ENCODE data around the gene SP100.
"Not testable (repeated sequence)": the region's sequence is repeated elsewhere in the genome, so short reads cannot be mapped to it uniquely, and the experiment has no call there.

The SP100 gene

GRCh38 chr2:230449901-230450467, 34.0 kb downstream of the SP100 start:
- Histone ChIP-seq H3K4me3 (ENCODE audit: low read length) (no peak overlapping the region), H3K36me3 (ENCODE audit: control insufficient read depth, insufficient read depth, low read length) (peaks cover 18% of the 10 kb centered on the region), H3K27ac (ENCODE audit: low read depth, low read length) (no peak overlapping the region)

GRCh38 chr2:230453006-230453405, 37.0 kb downstream of the SP100 start:
- Histone ChIP-seq H3K27me3 (ENCODE audit: control insufficient read depth, insufficient read depth, low read length) (no peaks in the 10 kb centered on the region), H3K36me3 (ENCODE audit: control insufficient read depth, insufficient read depth, low read length) (peaks cover 14% of the 10 kb centered on the region), H3K27ac (ENCODE audit: low read depth, low read length) (no peak overlapping the region), H3K4me3 (ENCODE audit: low read length) (no peak overlapping the region), H3K4me1 (ENCODE audit: control insufficient read depth, insufficient read depth, low read length) (no peaks in the 10 kb centered on the region), H3K9ac (ENCODE audit: low read length) (no peak overlapping the region)

More at GRCh38 chr2:230449901-230450467, 34.0 kb downstream of the SP100 start:
- H3K27me3 ChIP-seq (ENCODE audit: control insufficient read depth, insufficient read depth, low read length) = no peaks in the 10 kb centered on the region
- no peak overlapping the region for H3K9ac ChIP-seq (ENCODE audit: low read length)
- no peaks in the 10 kb centered on the region for H3K4me1 ChIP-seq (ENCODE audit: control insufficient read depth, insufficient read depth, low read length)

GRCh38 chr2:230455005-230455684, 39.1 kb downstream of the SP100 start:
- H3K36me3 ChIP-seq (ENCODE audit: control insufficient read depth, insufficient read depth, low read length) = peaks cover 15% of the 10 kb centered on the region
- H3K4me1 ChIP-seq (ENCODE audit: control insufficient read depth, insufficient read depth, low read length) = no peaks in the 10 kb centered on the region
- no peak overlapping the region for H3K27ac ChIP-seq (ENCODE audit: low read depth, low read length)
- H3K4me3 ChIP-seq (ENCODE audit: low read length) = no peak overlapping the region
- H3K27me3 ChIP-seq (ENCODE audit: control insufficient read depth, insufficient read depth, low read length) = no peaks in the 10 kb centered on the region
- H3K9ac ChIP-seq (ENCODE audit: low read length) = no peak overlapping the region

DNA sequence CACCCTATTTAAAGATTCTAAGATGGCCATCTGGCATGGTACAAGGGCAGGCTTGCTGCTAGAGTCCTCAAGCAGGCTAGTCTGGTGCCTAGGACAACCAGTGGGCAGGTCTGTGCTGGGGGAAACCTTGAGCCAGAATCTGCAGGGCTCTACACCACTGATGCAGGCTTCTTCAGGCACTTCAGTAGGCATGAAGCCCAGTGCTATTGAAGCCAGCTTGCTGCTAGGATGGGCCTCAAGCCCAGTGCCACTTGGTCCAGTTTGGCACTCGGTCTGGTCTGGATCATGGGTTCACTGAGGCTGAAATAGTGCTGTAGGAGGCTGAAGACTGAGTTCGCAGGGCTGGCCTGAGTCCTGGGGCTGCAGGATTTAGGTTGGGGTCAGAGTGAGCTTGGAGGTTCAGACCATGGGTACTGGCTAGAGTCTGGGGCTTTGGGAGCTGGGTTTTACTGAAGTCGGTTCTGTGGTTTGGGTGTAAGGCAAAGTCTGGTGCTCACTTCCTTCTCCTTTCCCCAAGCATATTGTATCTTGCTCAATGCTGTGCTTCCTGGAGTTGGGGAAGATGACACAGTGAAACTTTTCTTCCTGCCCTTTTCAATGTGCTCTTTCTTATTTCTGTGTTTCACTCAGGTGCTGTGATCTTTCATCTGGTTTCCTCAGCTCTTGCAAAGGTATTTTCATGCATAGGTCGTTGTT, 41.2 kb downstream of the SP100 start:
- H3K4me1 ChIP-seq (ENCODE audit: control insufficient read depth, insufficient read depth, low read length) = no peaks in the 10 kb centered on the region
- H3K9ac ChIP-seq (ENCODE audit: low read length) = no peak overlapping the region
- H3K27me3 ChIP-seq (ENCODE audit: control insufficient read depth, insufficient read depth, low read length) = no peaks in the 10 kb centered on the region
- no peak overlapping the region for H3K27ac ChIP-seq (ENCODE audit: low read depth, low read length)
- no peak overlapping the region for H3K4me3 ChIP-seq (ENCODE audit: low read length)
- H3K36me3 ChIP-seq (ENCODE audit: control insufficient read depth, insufficient read depth, low read length) = peaks cover 21% of the 10 kb centered on the region

DNA sequence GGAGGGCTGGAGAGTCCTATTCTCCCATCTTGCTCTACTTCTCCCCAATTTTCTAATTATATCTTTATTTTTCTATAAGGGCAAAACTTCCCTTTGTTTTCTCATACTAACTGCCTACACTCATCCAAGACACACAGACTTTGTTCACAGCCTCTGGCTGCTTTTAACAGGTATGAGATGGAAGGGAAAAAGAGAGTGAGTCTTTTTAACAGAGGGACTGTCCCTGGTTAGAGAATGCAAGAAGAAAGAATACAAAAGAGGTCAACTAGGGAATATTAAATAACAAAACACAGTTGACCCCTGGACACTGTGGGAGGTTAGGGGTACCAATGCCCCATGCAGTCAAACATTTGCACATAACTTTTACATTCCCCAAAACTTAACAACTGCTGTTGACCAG, 41.8 kb downstream of the SP100 start:
- no peak overlapping the region for H3K4me3 ChIP-seq (ENCODE audit: low read length)
- no peaks in the 10 kb centered on the region for H3K27me3 ChIP-seq (ENCODE audit: control insufficient read depth, insufficient read depth, low read length)
- no peak overlapping the region for H3K9ac ChIP-seq (ENCODE audit: low read length)
- H3K27ac ChIP-seq (ENCODE audit: low read depth, low read length) = no peak overlapping the region
- peaks cover 26% of the 10 kb centered on the region for H3K36me3 ChIP-seq (ENCODE audit: control insufficient read depth, insufficient read depth, low read length)
- H3K4me1 ChIP-seq (ENCODE audit: control insufficient read depth, insufficient read depth, low read length) = no peaks in the 10 kb centered on the region

- Histone ChIP-seq H3K27ac (ENCODE audit: low read depth, low read length) (no peak overlapping the region), H3K9ac (ENCODE audit: low read length) (no peak overlapping the region), H3K4me1 (ENCODE audit: control insufficient read depth, insufficient read depth, low read length) (no peaks in the 10 kb centered on the region), H3K27me3 (ENCODE audit: control insufficient read depth, insufficient read depth, low read length) (no peaks in the 10 kb centered on the region), H3K36me3 (ENCODE audit: control insufficient read depth, insufficient read depth, low read length) (peaks cover 29% of the 10 kb centered on the region), H3K4me3 (ENCODE audit: low read length) (no peak overlapping the region)
These were observed 43.2 kb downstream of the SP100 start for GRCh38 chr2:230459216-230459615.

DNA sequence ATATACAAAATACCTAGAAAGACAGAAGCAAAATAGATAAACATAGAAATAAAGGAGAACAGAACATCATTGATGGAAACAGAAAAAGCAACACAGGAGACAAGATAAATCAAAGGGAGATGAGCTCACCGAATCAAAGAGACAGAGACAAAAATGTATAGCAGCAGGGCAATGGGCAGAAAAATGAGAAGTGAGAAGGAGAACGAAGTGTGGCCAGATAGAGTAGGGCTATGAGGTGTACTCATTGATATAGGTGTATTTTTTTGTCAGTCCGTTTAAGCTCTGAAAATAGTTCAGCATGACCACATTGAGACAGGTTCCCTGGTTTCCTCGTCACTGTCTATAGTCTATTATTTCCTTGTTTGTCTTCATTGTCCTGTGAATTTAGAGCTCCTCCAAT, 55.1 kb downstream of the SP100 start:
- peaks cover 26% of the 10 kb centered on the region for H3K36me3 ChIP-seq (ENCODE audit: control insufficient read depth, insufficient read depth, low read length)
- no peaks in the 10 kb centered on the region for H3K4me1 ChIP-seq (ENCODE audit: control insufficient read depth, insufficient read depth, low read length)

GRCh38 chr2:230472621-230473018, 56.6 kb downstream of the SP100 start:
- Histone ChIP-seq H3K27me3 (ENCODE audit: control insufficient read depth, insufficient read depth, low read length) (no peaks in the 10 kb centered on the region), H3K4me1 (ENCODE audit: control insufficient read depth, insufficient read depth, low read length) (no peaks in the 10 kb centered on the region), H3K9ac (ENCODE audit: low read length) (no peak overlapping the region), H3K4me3 (ENCODE audit: low read length) (no peak overlapping the region), H3K27ac (ENCODE audit: low read depth, low read length) (no peak overlapping the region), H3K36me3 (ENCODE audit: control insufficient read depth, insufficient read depth, low read length) (peaks cover 19% of the 10 kb centered on the region)

More for the DNA sequence above, 55.1 kb downstream of the SP100 start:
- no peak overlapping the region for H3K9ac ChIP-seq (ENCODE audit: low read length)
- no peak overlapping the region for H3K4me3 ChIP-seq (ENCODE audit: low read length)
- H3K27me3 ChIP-seq (ENCODE audit: control insufficient read depth, insufficient read depth, low read length) = no peaks in the 10 kb centered on the region
- H3K27ac ChIP-seq (ENCODE audit: low read depth, low read length) = no peak overlapping the region

- no peak overlapping the region for H3K9ac ChIP-seq (ENCODE audit: low read length)
- H3K27me3 ChIP-seq (ENCODE audit: control insufficient read depth, insufficient read depth, low read length) = no peaks in the 10 kb centered on the region
- H3K4me3 ChIP-seq (ENCODE audit: low read length) = no peak overlapping the region
- no peak overlapping the region for H3K27ac ChIP-seq (ENCODE audit: low read depth, low read length)
- peaks cover 13% of the 10 kb centered on the region for H3K36me3 ChIP-seq (ENCODE audit: control insufficient read depth, insufficient read depth, low read length)
- no peaks in the 10 kb centered on the region for H3K4me1 ChIP-seq (ENCODE audit: control insufficient read depth, insufficient read depth, low read length)
These were observed 57.4 kb downstream of the SP100 start for GRCh38 chr2:230473378-230473777.

DNA sequence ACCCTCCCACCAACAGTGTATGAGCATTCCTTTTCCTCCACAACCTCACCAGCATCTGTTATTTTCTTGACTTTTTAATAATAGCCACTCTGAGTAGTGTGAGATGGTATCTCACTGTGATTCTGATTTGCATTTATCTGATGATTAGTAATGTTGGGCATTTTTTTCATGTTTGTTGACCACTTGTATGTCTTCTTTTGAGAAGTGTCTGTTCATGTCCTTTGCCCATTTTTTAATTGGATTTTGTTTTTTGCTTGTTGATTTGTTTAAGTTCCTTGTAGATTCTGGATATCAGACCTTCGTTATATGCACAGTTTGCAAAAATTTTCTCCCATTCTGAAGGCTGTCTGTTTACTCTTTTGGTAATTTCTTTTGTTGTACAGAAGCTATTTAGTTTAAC, 59.1 kb downstream of the SP100 start:
- no peaks in the 10 kb centered on the region for H3K4me1 ChIP-seq (ENCODE audit: control insufficient read depth, insufficient read depth, low read length)
- H3K36me3 ChIP-seq (ENCODE audit: control insufficient read depth, insufficient read depth, low read length) = peaks cover 11% of the 10 kb centered on the region
- no peaks in the 10 kb centered on the region for H3K27me3 ChIP-seq (ENCODE audit: control insufficient read depth, insufficient read depth, low read length)
- no peak overlapping the region for H3K4me3 ChIP-seq (ENCODE audit: low read length)
- H3K27ac ChIP-seq (ENCODE audit: low read depth, low read length) = no peak overlapping the region
- H3K9ac ChIP-seq (ENCODE audit: low read length) = no peak overlapping the region

DNA sequence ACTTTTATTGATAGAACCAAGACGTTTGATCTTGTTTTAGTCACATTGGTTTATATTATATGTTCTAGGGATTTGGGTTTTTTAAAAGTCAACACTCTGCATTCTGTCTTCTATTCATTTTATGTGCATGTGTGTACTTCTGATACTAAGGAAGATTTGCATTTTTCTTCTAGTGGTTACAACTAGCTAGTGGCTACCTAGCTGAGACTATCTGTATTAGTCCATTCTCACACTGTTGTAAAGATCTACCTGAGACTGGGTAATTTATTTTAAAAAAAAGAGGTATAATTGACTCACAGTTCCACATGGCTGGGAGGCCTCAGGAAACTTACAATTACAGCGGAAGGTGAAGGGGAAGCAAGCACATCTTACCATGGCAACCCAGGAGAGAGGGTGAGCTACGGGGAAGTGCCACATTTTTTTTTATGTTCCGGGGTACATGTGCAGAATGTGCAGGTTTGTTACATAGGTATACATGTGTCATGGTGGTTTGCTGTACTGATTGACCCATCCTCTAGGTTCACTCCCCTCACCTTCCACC, 69.9 kb downstream of the SP100 start:
- Histone ChIP-seq H3K4me3 (ENCODE audit: low read length) (no peak overlapping the region), H3K27ac (ENCODE audit: low read depth, low read length) (no peak overlapping the region), H3K4me1 (ENCODE audit: control insufficient read depth, insufficient read depth, low read length) (no peaks in the 10 kb centered on the region), H3K9ac (ENCODE audit: low read length) (no peak overlapping the region), H3K27me3 (ENCODE audit: control insufficient read depth, insufficient read depth, low read length) (no peaks in the 10 kb centered on the region), H3K36me3 (ENCODE audit: control insufficient read depth, insufficient read depth, low read length) (peaks cover 4% of the 10 kb centered on the region)

DNA sequence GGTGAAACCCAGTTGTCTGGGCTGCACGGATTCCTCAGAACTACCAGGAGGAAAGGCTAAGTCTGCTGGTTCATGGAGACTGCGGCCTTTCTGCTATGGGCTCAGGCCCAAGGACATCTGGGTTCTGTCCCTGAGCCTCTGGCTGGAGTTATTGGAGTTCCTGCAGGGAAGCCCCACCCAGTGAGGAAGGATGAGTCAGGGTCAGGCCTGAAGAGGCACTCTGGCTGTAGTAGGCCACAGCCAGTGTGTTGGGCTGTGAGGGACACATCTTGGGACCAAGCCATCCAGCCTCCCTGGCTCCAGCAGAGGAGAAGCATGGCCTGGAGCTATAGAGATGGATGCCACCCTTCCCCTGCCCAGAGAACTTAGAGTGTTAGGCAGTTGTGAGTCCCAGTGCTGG, 75.2 kb downstream of the SP100 start:
- H3K4me3 ChIP-seq (ENCODE audit: low read length) = not testable (repeated sequence)
- H3K36me3 ChIP-seq (ENCODE audit: control insufficient read depth, insufficient read depth, low read length) = peaks cover 10% of the 10 kb centered on the region

More for the DNA sequence above, 75.2 kb downstream of the SP100 start:
- H3K4me1 ChIP-seq (ENCODE audit: control insufficient read depth, insufficient read depth, low read length); H3K27me3 ChIP-seq (ENCODE audit: control insufficient read depth, insufficient read depth, low read length); H3K27ac ChIP-seq (ENCODE audit: low read depth, low read length); H3K9ac ChIP-seq (ENCODE audit: low read length): not testable (repeated sequence)

Measured in rectal smooth muscle tissue (tissue), 1 donor.